ENCODE results near the gene NPAS3.

Gene NPAS3

GRCh38 chr14:33809396-33809981, 870.8 kb downstream of the NPAS3 start:
- no peak for DNase-seq

- DNase-seq: no peak
These were observed 871.6 kb downstream of the NPAS3 start for GRCh38 chr14:33810308-33810707.

- no peak for DNase-seq
These were observed 873.0 kb downstream of the NPAS3 start for GRCh38 chr14:33811721-33812120.

GRCh38 chr14:33812181-33812580, 873.5 kb downstream of the NPAS3 start:
- DNase-seq: no peak

- no peak for DNase-seq
These were observed 873.9 kb downstream of the NPAS3 start for GRCh38 chr14:33812601-33813000.

- no peak for DNase-seq
These were observed 875.3 kb downstream of the NPAS3 start for GRCh38 chr14:33814010-33814409.

GRCh38 chr14:33833706-33834465, 895.2 kb downstream of the NPAS3 start:
- no peak for DNase-seq

- no peak for DNase-seq
These were observed 896.0 kb downstream of the NPAS3 start for GRCh38 chr14:33834466-33835260.

- no peak for DNase-seq
These were observed 896.6 kb downstream of the NPAS3 start for GRCh38 chr14:33835261-33835655.

- no peak for DNase-seq
These were observed 897.0 kb downstream of the NPAS3 start for GRCh38 chr14:33835677-33836076.

- DNase-seq: no peak
These were observed 897.7 kb downstream of the NPAS3 start for GRCh38 chr14:33836203-33836899.

GRCh38 chr14:33836900-33837577, 898.4 kb downstream of the NPAS3 start:
- DNase-seq: no peak

- no peak for DNase-seq
These were observed 899.4 kb downstream of the NPAS3 start for GRCh38 chr14:33837943-33838683.

GRCh38 chr14:33839193-33840076, 900.8 kb downstream of the NPAS3 start:
- DNase-seq: peak; percentile 56 to 77 (median 68)

- DNase-seq: no peak
These were observed 902.1 kb downstream of the NPAS3 start for GRCh38 chr14:33840797-33841196.

GRCh38 chr14:33842299-33842698, 903.6 kb downstream of the NPAS3 start:
- no peak for DNase-seq

- no peak for DNase-seq
These were observed 905.4 kb downstream of the NPAS3 start for GRCh38 chr14:33844118-33844517.

GRCh38 chr14:33846100-33846824, 907.6 kb downstream of the NPAS3 start:
- no peak for DNase-seq

GRCh38 chr14:33847066-33847465, 908.4 kb downstream of the NPAS3 start:
- DNase-seq: no peak

GRCh38 chr14:33848009-33848408, 909.3 kb downstream of the NPAS3 start:
- no peak for DNase-seq
